ENCODE data around the gene CDH22. TPM values are rescaled to one million over a fixed set of nuclear protein-coding genes. Genes with fewer than 3 reads are reported as not detected.
A peak's percentile ranks its signal among the peaks of the same experiment; 100 is the strongest.

Gene CDH22
- total and polyA plus RNA-seq, 2 donors from 2014 or later: 0.19 to 1.6 TPM

DNA sequence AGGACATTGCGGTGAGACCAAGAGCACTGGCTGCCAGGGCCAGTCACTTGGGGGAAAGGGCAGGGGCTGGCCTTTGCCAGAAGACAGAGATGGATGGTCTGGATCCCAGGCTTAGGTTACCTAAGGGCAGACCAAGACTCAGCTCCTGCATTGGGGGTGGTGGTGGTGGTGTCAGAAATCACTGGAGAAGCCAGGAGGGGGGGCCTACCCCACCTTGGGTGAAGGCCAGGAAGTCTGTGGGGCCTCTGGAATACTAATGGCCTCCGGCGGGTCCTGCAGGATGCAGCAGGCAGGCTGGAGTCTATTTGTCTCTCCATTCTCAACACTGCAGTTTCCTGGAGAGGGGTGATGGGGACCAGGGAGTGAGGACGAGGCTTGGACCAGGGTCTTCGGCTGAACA lies 157.4 kb downstream of the CDH22 start:
- Histone ChIP-seq H3K27me3 (ENCODE audit: control insufficient read depth, insufficient read depth, low read length) (no peaks in the 10 kb centered on the region), H3K36me3 (ENCODE audit: control insufficient read depth in 2 of 3, insufficient read depth in 3 of 3, low read length in 3 of 3) (no peaks in the 10 kb centered on the region), H3K4me1 (ENCODE audit: control insufficient read depth in 2 of 3, insufficient read depth in 2 of 3, low read depth in 1 of 3, low read length in 3 of 3) (no peaks in the 10 kb centered on the region), H3K9me3 (ENCODE audit: control insufficient read depth in 2 of 3, insufficient read depth in 1 of 3, low read length in 3 of 3) (no peaks in the 10 kb centered on the region), H3K27ac (ENCODE audit: low read depth in 2 of 2, low read length in 2 of 2) (no peak overlapping the region), H3K4me3 (ENCODE audit: low read length in 3 of 3) (no peak overlapping the region), H3K9ac (ENCODE audit: low read length in 3 of 3) (no peak overlapping the region)
- no peak for DNase-seq
- TF ChIP-seq, protein P1, sequence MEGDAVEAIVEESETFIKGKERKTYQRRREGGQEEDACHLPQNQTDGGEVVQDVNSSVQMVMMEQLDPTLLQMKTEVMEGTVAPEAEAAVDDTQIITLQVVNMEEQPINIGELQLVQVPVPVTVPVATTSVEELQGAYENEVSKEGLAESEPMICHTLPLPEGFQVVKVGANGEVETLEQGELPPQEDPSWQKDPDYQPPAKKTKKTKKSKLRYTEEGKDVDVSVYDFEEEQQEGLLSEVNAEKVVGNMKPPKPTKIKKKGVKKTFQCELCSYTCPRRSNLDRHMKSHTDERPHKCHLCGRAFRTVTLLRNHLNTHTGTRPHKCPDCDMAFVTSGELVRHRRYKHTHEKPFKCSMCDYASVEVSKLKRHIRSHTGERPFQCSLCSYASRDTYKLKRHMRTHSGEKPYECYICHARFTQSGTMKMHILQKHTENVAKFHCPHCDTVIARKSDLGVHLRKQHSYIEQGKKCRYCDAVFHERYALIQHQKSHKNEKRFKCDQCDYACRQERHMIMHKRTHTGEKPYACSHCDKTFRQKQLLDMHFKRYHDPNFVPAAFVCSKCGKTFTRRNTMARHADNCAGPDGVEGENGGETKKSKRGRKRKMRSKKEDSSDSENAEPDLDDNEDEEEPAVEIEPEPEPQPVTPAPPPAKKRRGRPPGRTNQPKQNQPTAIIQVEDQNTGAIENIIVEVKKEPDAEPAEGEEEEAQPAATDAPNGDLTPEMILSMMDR (IDR thresholded peaks at IDR 0.05; ENCODE audit: borderline replicate concordance, extremely low read depth, insufficient read depth): no peak
- intact Hi-C loops (cut with DNase I): no loop called here
- no peak for FAIRE-seq

- no peak overlapping the region for H3K4me3 ChIP-seq (ENCODE audit: low read length in 3 of 3)
- H3K27ac ChIP-seq (ENCODE audit: low read depth in 2 of 2, low read length in 2 of 2): no peak overlapping the region
- H3K9me3 ChIP-seq (ENCODE audit: control insufficient read depth in 2 of 3, insufficient read depth in 1 of 3, low read length in 3 of 3): no peaks in the 10 kb centered on the region
- no peaks in the 10 kb centered on the region for H3K36me3 ChIP-seq (ENCODE audit: control insufficient read depth in 2 of 3, insufficient read depth in 3 of 3, low read length in 3 of 3)
- TF ChIP-seq, protein P1 (IDR thresholded peaks at IDR 0.05; ENCODE audit: borderline replicate concordance, extremely low read depth, insufficient read depth): no peak
- intact Hi-C loops (cut with DNase I): no loop called here
- no peaks in the 10 kb centered on the region for H3K27me3 ChIP-seq (ENCODE audit: control insufficient read depth, insufficient read depth, low read length)
- no peak for FAIRE-seq
- no peaks in the 10 kb centered on the region for H3K4me1 ChIP-seq (ENCODE audit: control insufficient read depth in 2 of 3, insufficient read depth in 2 of 3, low read depth in 1 of 3, low read length in 3 of 3)
- DNase-seq: peak in 1 of 5 donors; percentile 11
- H3K9ac ChIP-seq (ENCODE audit: low read length in 3 of 3): no peak overlapping the region
Observed at GRCh38 chr20:46148313-46149208, 159.7 kb downstream of the CDH22 start.

DNA sequence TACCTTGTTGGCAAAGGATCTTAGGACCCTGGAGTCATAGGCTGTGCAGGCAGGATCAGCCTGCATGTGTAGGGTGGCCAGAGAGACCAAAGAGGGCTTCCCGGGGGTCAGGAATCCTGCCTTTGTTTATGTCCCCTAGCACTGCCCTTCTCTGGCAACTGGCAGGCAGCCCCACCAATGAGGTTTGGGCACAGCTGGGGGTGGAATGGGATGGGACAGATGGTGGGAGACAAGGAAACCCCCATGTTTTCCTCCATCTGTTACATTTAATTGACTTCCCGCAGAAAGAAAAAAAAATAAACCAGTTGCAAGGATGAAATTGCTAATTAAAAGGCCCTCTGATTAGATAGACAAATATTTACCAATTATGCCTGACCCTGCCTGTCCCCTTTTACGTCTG lies 162.6 kb downstream of the CDH22 start:
- Histone ChIP-seq H3K27me3 (ENCODE audit: control insufficient read depth, insufficient read depth, low read length) (peaks cover 4% of the 10 kb centered on the region), H3K4me3 (ENCODE audit: low read length in 3 of 3) (no peak overlapping the region), H3K36me3 (ENCODE audit: control insufficient read depth in 2 of 3, insufficient read depth in 3 of 3, low read length in 3 of 3) (no peaks in the 10 kb centered on the region), H3K9me3 (ENCODE audit: control insufficient read depth in 2 of 3, insufficient read depth in 1 of 3, low read length in 3 of 3) (no peaks in the 10 kb centered on the region), H3K4me1 (ENCODE audit: control insufficient read depth in 2 of 3, insufficient read depth in 2 of 3, low read depth in 1 of 3, low read length in 3 of 3) (no peaks in the 10 kb centered on the region), H3K27ac (ENCODE audit: low read depth in 2 of 2, low read length in 2 of 2) (no peak overlapping the region), H3K9ac (ENCODE audit: low read length in 3 of 3) (no peak overlapping the region)
- TF ChIP-seq, protein P1 (IDR thresholded peaks at IDR 0.05; ENCODE audit: borderline replicate concordance, extremely low read depth, insufficient read depth): no peak
- intact Hi-C loops (cut with DNase I): no loop called here
- DNase-seq: no peak
- FAIRE-seq: no peak
